ENCODE results near the gene BTBD16. TPM values are rescaled to one million over a fixed set of nuclear protein-coding genes. Genes with fewer than 3 reads are reported as not detected.

Gene BTBD16
- total and polyA plus RNA-seq, 2 of the 13 experiments (the other 11 are each of a cell fraction or from before 2014, with no cell fraction given), result 5.0 to 11.9 TPM

DNA sequence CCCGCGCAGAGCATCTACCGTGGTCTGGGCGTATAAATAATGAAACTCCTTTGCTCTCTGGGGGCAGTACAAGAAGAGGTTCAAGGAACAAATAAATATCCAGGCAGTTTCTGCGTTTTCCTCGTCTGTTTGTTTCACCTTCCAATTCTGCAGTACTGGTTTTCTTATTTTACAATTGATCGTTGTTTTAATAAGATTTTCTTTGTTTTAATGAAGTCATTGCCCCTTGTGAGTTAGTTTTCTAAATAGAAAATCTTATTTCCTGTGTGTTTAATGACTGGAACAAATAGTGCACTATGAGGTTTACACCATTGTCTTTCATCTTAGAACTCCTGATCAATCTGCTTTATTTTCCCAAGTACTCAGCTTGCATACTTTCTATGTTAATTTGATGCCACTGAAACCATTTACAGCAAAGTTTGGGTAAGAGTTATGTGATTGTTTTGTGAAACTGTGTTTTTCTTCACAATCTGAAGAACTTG, 104.6 kb downstream of the BTBD16 start (continued):
- TF ChIP-seq PREB (CRISPR knock-in tag; IDR thresholded peaks at IDR 0.05) (no peak), SCMH1 (CRISPR knock-in tag; IDR thresholded peaks at IDR 0.05; ENCODE audit: borderline replicate concordance) (no peak), ZNF747 (CRISPR knock-in tag; IDR thresholded peaks at IDR 0.05; ENCODE audit: borderline replicate concordance) (0 out of 2 replicates have a peak, but pooled peaks have one; percentile 8)

- BruUV-seq (replicated peaks), result no TSS peak
- no peaks in the 10 kb centered on the region for H3K9me3 ChIP-seq (ENCODE audit: low read length)
- H3K36me3 ChIP-seq (replicated peaks in 1 of 2; ENCODE audit: control insufficient read depth in 1 of 2, insufficient read depth in 2 of 2, low read length in 2 of 2), result peaks cover 1 to 8% of the 10 kb centered on the region in 2 experiments; a peak in 3 of 5 replicates
- ATAC-seq (no peak), DNase-seq (ENCODE audit: low spot score) (no peak), FAIRE-seq (no peak)
- peak overlapping the region; percentile 86 to 89 (median 87) for H3K4me3 ChIP-seq (replicated peaks in 1 of 3; ENCODE audit: insufficient read depth in 1 of 3, low read depth in 2 of 3, low read length in 3 of 3)
- POLR2A ChIA-PET, result interaction anchor here (2.0 to 3.2 kb wide), 3 partner anchors 33 to 66 kb away, joined by 6 to 53 read pairs (median 43); no protein-coding TSS in a partner anchor
- 85% methylated on average over 11 of the region's 11 CpGs for WGBS (ENCODE audit: low lambda C conversion rate)
- 0 out of 2 replicates have a peak, but pooled peaks cover 5% of the 10 kb centered on the region for H4K20me1 ChIP-seq (ENCODE audit: insufficient read depth, low read length)
- CTCF ChIA-PET (ENCODE audit: low intra/inter-chr PET ratio, low total read pairs), result no interaction called here
- in situ Hi-C loops (cut with HindIII; ENCODE audit: extremely low pct_ligation_motif_present, low pct_unique_long_range_greater_than_20kb), result no loop called here
- intact Hi-C loops (cut with micrococcal nuclease; ENCODE audit: unreplicated experiment), result no loop called here
- no peak overlapping the region for H2AFZ ChIP-seq (ENCODE audit: low read length)
- H3K9ac ChIP-seq (ENCODE audit: insufficient read depth, low read depth, low read length), result peak overlapping the region; percentile 89
- H3K27ac ChIP-seq (ENCODE audit: extremely low read length, insufficient read depth, low read length), result no peak overlapping the region
- H3K79me2 ChIP-seq (ENCODE audit: insufficient read depth, low read length), result peaks cover 66% of the 10 kb centered on the region
- H3K4me2 ChIP-seq (ENCODE audit: low read depth, low read length), result peak overlapping the region; percentile 77
- H3K27me3 ChIP-seq (ENCODE audit: control insufficient read depth in 1 of 2, insufficient read depth in 2 of 2, low read length in 2 of 2), result no peaks in the 10 kb centered on the region
- peaks cover 70% of the 10 kb centered on the region for H3K4me1 ChIP-seq (ENCODE audit: insufficient read depth, low read length)
- no peak for TF ChIP-seq SSRP1 (CRISPR knock-in tag; IDR thresholded peaks at IDR 0.05)
- TF ChIP-seq ZNF263 (CRISPR knock-in tag; IDR thresholded peaks at IDR 0.05), result no peak
- no peak for TF ChIP-seq CEBPB (IDR thresholded peaks at IDR 0.05; ENCODE audit: borderline replicate concordance, low read depth, low read length)
- no peak for TF ChIP-seq CREM (IDR thresholded peaks at IDR 0.05)
- TF ChIP-seq CREM (CRISPR knock-in tag; IDR thresholded peaks at IDR 0.05), result no peak
- TF ChIP-seq ZNF878 (CRISPR knock-in tag; IDR thresholded peaks at IDR 0.05), result no peak
- TF ChIP-seq ERF (CRISPR knock-in tag; IDR thresholded peaks at IDR 0.05), result no peak
- TF ChIP-seq PPARG (CRISPR knock-in tag; conservative IDR thresholded peaks at IDR 0.05), result no peak
- TF ChIP-seq PRMT3 (CRISPR knock-in tag; IDR thresholded peaks at IDR 0.05; ENCODE audit: borderline replicate concordance, low read depth), result no peak
- no peak for TF ChIP-seq ZNF557 (CRISPR knock-in tag; IDR thresholded peaks at IDR 0.05)
- TF ChIP-seq, protein P1, sequence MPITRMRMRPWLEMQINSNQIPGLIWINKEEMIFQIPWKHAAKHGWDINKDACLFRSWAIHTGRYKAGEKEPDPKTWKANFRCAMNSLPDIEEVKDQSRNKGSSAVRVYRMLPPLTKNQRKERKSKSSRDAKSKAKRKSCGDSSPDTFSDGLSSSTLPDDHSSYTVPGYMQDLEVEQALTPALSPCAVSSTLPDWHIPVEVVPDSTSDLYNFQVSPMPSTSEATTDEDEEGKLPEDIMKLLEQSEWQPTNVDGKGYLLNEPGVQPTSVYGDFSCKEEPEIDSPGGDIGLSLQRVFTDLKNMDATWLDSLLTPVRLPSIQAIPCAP (CRISPR knock-in tag; IDR thresholded peaks at IDR 0.05; ENCODE audit: low read depth), result no peak
- TF ChIP-seq SRSF1 (optimal IDR thresholded peaks at IDR 0.05; ENCODE audit: low read depth, low read length), result no peak
- TF ChIP-seq, protein P2, sequence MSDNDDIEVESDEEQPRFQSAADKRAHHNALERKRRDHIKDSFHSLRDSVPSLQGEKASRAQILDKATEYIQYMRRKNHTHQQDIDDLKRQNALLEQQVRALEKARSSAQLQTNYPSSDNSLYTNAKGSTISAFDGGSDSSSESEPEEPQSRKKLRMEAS (IDR thresholded peaks at IDR 0.05), result no peak
- TF ChIP-seq ELK4 (CRISPR knock-in tag; IDR thresholded peaks at IDR 0.05; ENCODE audit: borderline replicate concordance), result no peak
- TF ChIP-seq ZNF768 (CRISPR knock-in tag; IDR thresholded peaks at IDR 0.05), result no peak
Measured at GRCh38 chr10:122376364-122376961, 105.4 kb downstream of the BTBD16 start.

All from HepG2 (cell line).